GM11168 (cell line): Measurements from ENCODE around the gene UPK3BL1.
"Not testable (repeated sequence)": the region's sequence is repeated elsewhere in the genome, so short reads cannot be mapped to it uniquely, and the experiment has no call there.

Experiments
- in situ Hi-C: fragments of 300-500 bp; cut with MboI; formaldehyde crosslinking; loops from one replicate; pipeline ENCODE4 v1.12.0; 2022; ENCODE audit warnings: low sequenced_read_pairs; ENCODE audit not compliant: unreplicated experiment

UPK3BL1 gene

GRCh38 chr7:102642691-102643090 lies at the start of gene UPK3BL1:
Gene UPK3BL1, minus strand, starts transcription at chr7:102642791. Its CDS starts 50 bp downstream, at chr7:102642741.
- in situ Hi-C loops, result not testable (repeated sequence)

GRCh38 chr7:102690602-102691001 lies 48.0 kb upstream of the UPK3BL1 start:
- in situ Hi-C loops, result not testable (repeated sequence)

- in situ Hi-C loops, result not testable (repeated sequence)
Observed at GRCh38 chr7:102689436-102690282, 47.1 kb upstream of the UPK3BL1 start.

GRCh38 chr7:102688299-102689036 lies 45.9 kb upstream of the UPK3BL1 start:
- in situ Hi-C loops, result not testable (repeated sequence)

- in situ Hi-C loops, result not testable (repeated sequence)
Observed at GRCh38 chr7:102682560-102682959, 40.0 kb upstream of the UPK3BL1 start.

- in situ Hi-C loops, result not testable (repeated sequence)
Observed at GRCh38 chr7:102680780-102681179, 38.2 kb upstream of the UPK3BL1 start.

GRCh38 chr7:102675545-102675944 lies 33.0 kb upstream of the UPK3BL1 start:
- in situ Hi-C loops, result not testable (repeated sequence)

- in situ Hi-C loops, result not testable (repeated sequence)
Observed at GRCh38 chr7:102673447-102674067, 31.0 kb upstream of the UPK3BL1 start.

GRCh38 chr7:102671956-102672307 lies 29.3 kb upstream of the UPK3BL1 start:
- in situ Hi-C loops, result not testable (repeated sequence)

- in situ Hi-C loops, result not testable (repeated sequence)
Observed at GRCh38 chr7:102671166-102671955, 28.8 kb upstream of the UPK3BL1 start, which contains the start of gene POLR2J2. Gene POLR2J2, minus strand, starts transcription at chr7:102671663. Its CDS starts 62 bp downstream, at chr7:102671601.

- in situ Hi-C loops, result not testable (repeated sequence)
Observed at GRCh38 chr7:102667523-102667922, 24.9 kb upstream of the UPK3BL1 start.

GRCh38 chr7:102666850-102667249 lies 24.3 kb upstream of the UPK3BL1 start:
- in situ Hi-C loops, result not testable (repeated sequence)

- in situ Hi-C loops, result not testable (repeated sequence)
Observed at GRCh38 chr7:102664765-102665164, 22.2 kb upstream of the UPK3BL1 start.

GRCh38 chr7:102649924-102650323 lies 7.3 kb upstream of the UPK3BL1 start, which contains the start of gene SPDYE2B:
Gene SPDYE2B, plus strand, starts transcription at chr7:102650319. Its CDS starts 2,030 bp downstream, at chr7:102652349.
- in situ Hi-C loops, result not testable (repeated sequence)

- in situ Hi-C loops, result not testable (repeated sequence)
Observed at GRCh38 chr7:102647813-102648212, 5.2 kb upstream of the UPK3BL1 start.

- in situ Hi-C loops, result not testable (repeated sequence)
Observed at GRCh38 chr7:102643404-102643803, 813 bp upstream of the UPK3BL1 start.

- in situ Hi-C loops, result not testable (repeated sequence)
Observed at GRCh38 chr7:102638848-102639247, 3.7 kb downstream of the UPK3BL1 start.

GRCh38 chr7:102636956-102637355 lies 5.6 kb downstream of the UPK3BL1 start:
- in situ Hi-C loops, result not testable (repeated sequence)

GRCh38 chr7:102635354-102635753 lies 7.2 kb downstream of the UPK3BL1 start:
- in situ Hi-C loops, result not testable (repeated sequence)

- in situ Hi-C loops, result not testable (repeated sequence)
Observed at GRCh38 chr7:102634299-102634698, 8.3 kb downstream of the UPK3BL1 start.
